Midbrain (tissue), 1 donor: ENCODE measurements around the gene CELSR3.

ENCODE experiments used
- DNase-seq: peaks from one replicate; lab custom pipeline; 2025; lab: John Stamatoyannopoulos, UW

Gene CELSR3

DNA sequence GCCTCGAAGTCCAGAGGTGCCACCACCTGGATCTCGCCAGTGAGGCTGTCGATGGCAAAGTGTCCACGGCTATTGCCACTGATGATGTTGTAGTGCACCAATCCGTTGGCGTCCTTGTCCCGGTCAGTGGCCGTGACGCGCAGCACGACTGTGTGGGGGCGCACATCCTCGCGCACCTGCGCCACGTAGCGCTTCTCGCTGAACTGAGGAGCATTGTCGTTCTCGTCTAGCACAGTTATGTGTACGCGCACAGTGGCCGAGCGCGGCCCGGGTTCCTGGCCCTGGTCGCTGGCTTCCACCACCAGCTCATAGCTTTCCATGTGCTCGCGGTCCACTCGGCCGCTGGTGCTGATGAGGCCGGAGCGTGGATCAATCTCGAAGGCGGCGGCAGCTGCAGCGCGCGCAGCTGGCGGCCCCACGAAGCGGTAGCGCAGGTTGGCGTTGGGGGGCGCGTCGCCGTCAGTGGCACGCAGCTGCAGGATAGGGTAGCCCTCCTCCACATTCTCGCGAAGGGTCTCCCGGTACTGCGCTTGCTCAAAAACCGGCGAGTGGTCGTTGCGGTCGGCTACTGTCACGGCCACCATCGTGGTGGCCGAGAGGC is 1.8 kb downstream of the CELSR3 start:
- DNase-seq, result no peak

DNA sequence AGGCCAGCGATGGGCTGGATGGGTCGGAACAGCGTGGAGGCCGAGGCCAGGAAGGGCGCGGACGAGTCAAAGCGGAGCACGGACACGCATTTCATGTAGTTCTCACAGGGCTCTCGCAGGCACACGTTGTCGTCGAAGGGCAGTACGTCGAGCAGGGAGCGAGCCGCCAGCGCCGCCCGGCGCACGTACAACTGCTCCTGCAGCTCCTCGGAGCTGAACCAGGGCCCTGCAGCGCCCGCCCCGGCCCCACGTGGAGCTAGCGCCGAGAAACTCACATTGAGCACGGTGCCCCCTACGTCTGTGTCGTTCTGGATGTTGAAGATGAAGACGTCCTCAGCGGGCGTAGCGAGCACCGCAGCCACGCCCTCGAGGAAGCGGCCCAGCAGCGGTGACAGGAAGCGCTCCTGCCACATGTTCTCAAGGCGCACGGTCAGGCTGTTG is 5.8 kb downstream of the CELSR3 start:
- no peak for DNase-seq

DNA sequence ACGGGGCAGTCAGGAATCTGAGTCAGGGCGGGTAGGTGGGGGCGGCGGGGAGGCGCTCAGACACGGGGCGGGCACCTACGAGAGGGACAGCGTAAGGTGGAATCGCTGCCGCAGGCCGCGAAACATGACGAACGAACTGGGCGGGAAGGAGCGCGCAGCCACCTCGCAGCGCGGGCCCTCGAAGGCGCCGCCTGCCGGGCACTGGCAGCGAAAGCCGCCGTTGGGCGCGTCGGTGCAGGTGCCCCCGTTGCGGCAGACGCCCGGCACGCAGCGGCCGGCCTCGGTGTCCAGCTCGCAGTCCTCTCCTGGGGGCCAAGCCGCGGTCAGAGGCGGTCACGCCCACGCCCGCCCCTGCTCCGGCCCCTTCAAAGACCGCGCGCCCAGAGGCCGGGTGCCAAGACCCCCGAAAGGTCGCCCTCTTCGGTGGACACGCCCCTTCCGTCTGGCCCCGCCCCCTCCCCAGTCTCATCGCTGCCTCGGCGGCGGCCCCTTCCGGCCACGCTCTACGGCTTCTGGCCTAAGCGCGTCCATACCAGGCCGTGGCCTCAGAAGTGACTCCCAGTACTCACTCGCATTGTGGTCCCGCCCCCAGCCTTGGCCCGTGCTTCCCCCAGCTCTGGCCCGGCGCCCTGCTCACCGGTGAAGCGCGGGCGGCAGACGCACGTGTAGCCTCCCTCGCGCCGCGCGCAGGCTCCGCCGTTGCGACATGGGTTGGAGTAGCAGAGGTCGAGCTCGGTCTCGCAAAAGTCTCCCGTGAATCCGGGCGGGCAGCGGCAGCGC is 6.4 kb downstream of the CELSR3 start:
- DNase-seq, result peak; percentile 17

DNA sequence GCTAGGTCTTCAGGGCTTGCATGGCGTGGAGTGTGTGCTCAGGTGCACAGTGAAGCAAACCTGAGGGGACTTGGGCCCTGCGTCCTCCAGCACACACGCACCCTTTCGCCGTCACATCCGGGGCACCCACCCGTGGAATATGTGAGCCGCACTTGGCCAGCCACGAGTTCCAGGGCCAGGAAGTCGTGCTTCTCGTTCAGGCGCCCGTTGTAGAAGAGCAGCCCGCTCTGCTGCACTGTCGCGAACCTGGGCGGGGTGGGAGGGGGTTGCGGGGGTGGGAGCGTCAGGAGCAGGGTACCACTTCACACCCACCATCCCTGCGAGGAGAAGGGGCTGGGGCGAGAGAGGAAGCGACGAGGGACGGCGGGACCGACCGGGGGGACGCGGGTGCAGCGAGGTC is 7.1 kb downstream of the CELSR3 start:
- DNase-seq, result no peak

DNA sequence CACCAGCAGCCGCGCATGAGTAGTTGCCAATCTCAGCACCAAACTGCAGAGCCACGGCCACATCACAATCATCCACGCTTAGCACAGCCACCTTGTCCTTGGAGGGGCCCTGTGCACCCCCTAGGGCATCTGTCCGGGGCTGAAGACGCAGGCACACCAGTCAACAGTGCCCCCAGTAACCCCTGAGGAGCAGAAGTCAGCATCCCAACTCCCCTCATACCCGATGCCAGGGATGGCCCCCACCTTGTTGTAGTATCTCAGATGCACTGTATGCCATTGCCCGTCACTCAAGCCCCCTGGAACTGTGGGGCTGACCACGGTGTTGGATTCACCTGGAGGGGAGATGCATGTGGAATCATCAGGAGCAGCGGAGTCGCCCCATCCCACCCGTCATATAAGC is 7.6 kb downstream of the CELSR3 start:
- no peak for DNase-seq

DNA sequence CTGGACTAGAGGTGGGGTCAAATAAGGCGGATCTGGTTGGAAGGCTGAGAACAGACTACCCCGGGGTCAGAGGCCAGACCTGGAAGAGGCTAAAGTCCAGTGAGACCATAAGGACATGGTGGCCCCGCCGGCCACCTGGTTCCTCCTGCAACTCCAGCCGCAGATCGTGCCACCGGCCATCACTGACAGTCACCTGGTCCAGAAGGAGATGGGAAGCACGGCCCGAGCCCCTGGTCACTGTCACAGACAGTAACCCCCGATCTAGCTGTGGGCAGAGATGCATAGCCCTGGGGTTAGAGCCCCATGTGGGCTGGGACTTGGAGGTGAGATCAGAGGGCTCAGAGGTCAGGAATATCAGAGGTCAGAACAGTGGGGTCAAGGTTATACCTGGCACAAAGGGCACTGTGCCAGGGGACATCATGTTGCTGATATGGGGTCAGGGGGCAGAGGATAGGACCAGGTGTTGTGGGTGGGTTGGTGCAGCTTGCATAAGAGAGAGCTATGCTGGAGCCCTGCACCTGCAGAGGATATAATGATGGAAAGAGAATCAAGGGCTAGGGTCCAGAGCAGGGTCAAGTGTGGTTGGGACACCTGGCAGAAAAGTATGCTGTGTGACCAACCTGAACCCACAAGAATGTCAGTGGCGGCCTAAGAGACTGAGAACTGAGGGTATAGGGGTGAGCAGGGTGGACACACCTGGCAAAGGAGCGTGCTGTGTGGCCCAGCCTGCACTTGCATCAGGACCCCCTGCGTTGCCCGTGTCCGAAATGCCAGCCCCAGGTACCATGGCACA is 9.6 kb downstream of the CELSR3 start:
- DNase-seq, result no peak

DNA sequence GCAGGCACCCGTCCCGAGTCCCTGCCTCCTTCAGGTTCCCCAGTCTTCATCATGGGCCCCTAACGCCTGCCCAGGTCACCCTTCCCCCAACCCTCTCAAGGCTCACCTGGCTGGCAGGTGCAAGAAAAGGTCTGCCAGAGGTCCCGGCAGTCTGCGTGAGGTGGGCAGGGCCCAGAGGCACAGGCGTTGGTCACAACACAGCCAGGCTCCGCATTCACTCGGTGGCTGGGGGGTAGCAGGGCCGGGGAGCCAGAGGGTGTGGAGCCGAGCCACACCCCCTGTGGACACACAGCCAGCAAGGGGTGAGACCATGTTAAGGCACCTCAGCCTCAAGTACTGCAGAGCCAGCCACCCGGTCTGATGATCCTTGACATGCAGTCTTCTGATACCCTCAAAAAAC is 10.9 kb downstream of the CELSR3 start:
- DNase-seq, result no peak

DNA sequence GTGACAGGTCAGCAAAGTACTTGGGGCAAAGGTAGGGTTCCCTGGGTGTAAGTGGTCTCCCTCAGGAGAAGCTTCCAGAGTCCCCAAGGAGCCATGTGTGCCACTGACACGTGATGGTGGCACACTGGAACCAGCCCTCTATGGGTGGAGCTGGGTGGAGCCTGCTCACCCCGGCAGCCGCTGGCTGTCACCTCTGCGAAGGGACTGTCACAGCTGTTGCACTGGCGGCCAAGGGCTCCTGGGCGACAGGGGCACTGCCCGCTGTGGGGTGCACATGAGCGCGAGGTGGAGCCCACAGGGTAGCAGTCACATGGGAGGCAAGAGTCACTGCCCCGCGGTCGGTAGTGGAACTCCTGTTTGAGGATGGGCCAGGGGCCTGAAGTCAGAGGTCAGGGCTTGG is 12.0 kb downstream of the CELSR3 start:
- no peak for DNase-seq

DNA sequence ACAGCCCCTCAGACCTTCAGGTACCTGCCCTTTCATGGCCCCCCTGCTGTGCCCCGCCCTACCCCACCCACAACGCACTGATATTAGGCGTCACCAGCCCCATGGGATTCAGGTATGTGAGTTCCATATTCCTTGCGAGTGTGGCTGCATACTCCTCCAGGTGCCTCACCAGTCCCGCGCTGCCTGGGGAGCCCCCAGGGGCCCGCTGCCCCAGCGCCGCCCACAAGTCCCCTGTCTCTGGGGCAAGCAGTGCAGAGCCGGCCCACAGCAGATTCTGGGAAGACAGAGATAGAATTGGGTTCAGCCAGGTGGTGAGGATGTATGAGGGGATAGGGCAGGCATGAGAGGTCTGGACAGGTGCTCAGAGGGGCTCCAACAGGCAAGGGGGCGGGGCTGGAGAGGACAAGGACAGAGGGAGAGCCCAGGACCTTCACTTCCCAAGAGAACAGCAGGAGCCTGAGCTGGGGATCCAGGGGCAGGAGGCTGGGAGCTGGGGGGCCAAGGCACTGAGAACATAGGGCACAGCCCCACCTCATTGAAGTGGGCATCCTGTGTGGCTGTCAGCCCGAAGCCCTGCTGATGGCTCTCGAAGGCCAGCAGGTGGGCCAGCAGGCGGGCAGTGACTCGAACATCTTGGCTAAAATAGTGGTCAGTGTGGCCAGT is 14.4 kb downstream of the CELSR3 start:
- no peak for DNase-seq

DNA sequence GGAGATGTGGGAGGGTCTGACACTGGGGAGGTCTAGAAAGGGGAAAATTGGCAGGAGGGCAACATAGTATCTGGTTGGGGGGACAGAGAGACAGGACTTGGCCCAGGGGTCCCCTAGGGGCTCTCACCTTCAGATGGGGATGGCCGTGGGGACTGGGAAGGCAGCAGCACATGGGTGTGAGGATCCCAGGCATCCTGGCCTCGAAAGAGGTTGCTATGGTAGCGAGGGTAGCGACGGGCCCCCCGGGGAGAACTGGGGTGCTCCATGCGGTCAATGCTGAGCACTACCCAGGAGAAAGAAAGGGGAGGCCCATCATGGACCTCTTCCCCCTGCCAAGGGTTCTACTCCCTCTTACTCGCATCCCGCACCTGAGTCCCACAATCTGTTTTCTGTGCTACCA is 15.0 kb downstream of the CELSR3 start:
- no peak for DNase-seq

DNA sequence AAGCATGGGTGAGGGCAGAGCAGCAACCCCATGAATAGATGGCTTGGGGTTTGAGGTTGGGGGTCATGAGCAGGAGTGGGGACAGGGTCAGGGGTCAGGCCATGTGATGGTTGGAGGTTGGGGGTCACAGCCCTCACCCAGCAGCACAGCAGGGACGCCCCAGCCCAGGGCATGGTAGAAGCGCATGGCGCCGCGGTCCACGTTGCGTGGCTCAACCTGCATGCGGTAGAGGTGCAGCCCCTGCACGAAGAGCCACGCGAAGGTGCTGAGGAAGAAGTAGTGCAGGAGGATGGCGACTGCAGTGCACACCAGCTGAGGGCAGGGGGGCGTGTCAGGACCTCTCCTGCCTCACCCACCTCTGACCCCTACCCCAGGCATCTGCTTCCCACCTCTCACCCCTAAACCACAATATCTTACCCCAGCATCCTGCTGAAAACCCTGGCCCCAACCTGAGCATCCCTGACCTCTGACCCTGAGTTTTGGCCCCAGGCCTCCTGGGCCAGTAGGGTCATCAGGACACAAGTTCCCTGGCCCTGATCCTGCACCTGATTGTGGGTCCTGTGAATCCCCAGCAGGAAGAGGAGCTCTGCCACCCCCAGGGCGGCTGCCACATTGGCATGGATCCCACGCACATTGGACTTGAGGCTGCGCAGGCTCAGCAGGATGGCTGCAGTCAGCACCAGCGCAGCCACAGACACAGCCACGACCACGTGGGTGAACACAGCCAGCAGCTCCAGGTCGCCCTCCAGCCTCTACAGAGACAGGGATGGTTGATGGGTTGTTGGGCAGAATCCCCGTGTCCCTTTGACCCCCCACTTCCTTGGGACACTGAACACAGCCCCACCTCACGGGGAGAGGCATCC is 17.6 kb downstream of the CELSR3 start:
- no peak for DNase-seq

DNA sequence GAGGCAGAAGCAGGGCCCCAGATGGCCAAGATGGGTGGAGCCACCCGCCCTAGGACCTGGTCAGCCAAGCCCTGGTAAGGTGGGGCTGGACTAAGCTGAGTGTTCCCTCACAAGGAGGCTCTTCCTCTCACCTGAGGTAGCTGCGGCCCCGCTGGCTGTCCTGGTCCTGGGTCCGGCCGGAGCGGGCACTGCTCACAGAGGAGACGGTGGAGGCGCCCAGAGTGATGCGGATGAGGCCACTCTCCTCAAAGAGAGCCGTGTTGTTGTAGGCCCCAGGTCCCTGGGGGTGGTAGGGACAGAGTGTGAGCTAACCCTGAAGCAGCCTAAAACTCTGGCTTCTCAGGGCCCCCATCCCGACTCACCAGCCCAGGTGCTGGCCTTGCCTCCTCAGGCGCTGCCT is 20.1 kb downstream of the CELSR3 start:
- DNase-seq, result no peak

DNA sequence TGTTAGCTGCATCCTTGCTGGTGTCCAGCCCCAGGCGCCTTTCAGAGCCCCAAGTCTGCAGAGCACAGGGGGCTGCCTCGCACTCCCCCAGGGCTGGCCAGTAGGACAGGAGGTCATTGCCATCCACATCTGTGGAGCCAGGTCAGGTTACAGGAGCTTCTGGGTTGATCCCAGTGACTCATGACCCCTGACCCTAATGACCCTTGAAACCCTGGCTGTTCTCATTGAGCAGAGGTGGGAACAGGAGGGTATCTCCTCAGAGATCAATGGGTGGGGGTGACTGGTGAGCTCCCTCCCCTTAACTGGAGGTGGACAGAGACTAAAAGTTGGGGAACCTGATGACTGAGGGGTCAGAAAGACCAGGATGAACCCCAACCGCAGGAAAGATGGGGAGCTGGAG is 21.3 kb downstream of the CELSR3 start:
- no peak for DNase-seq

DNA sequence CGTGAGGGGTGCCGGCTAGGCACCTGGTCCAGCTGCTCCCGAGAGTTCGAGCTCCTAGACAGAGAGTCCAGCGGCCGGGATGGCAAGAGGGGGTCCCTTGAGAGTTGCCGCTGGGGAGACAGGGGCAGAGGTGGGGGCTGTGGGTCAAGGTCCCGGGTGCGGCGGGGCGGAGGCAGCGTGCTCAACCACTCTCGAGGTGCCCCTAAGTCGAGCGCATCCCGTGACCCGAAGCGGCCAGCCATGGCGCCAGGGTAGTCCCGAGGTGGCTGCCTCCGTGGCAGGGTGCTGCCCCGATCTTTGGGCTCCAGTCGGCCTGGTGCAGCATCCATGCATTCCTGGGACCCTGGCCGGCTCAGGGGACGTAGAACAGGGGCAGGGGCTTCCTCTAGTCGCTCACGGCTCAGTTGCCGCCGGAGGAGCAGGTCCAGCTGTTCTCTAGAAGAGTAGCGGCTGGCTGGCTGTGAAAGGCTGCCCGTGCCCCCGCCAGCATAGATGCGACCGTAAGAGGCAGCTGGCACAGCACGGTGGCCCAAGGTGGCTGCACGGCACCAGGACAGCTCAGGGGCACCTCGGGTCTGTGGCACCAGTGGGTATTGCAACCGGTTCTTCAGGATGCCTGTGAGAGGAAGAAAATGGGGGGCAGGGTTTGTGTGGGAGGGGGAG is 22.6 kb downstream of the CELSR3 start:
- DNase-seq, result no peak

DNA sequence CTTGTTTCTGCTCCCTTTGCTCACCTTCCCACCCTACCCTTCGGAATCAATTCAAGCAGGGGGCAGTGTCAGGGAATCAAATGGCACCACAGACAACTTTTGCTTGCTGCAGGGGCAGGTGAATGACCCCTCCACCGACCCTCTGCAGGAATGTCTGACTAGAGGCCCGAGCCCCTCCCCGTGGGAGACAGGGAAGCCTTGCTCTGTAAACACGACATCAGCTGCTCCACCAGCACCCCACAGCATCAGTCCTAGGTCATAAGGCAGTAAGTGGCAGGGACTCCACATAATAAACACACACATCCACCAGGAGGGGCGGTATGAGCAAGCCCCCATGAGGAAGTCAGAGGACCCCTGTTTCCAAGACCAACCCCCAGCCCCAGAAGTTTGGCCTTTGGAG is 25.4 kb downstream of the CELSR3 start:
- DNase-seq, result no peak

DNA sequence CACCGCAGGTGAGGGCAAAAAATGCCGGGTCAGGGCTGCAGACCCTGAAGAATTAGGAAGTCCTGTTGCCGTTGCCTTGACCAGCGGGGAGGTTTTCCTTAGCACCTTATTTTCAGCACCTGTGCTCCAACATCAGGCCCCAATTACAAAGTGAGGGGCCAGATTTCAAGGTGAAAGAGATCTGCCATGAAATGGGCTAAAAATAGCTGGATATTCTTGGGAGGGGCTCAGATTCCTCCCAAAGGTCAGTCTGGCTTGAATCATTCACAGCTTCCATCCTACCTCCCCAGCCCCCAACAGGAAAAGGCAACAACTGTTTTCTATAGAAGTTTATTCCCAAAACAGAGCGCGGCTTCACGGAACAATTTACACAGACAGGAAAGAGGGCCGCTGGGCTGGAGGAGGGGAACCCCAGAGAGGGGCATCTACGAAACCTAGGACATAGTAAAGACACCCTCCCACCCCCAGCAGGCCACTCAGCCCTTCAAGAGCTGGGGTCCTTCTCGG is 26.5 kb downstream of the CELSR3 start:
- DNase-seq, result no peak

DNA sequence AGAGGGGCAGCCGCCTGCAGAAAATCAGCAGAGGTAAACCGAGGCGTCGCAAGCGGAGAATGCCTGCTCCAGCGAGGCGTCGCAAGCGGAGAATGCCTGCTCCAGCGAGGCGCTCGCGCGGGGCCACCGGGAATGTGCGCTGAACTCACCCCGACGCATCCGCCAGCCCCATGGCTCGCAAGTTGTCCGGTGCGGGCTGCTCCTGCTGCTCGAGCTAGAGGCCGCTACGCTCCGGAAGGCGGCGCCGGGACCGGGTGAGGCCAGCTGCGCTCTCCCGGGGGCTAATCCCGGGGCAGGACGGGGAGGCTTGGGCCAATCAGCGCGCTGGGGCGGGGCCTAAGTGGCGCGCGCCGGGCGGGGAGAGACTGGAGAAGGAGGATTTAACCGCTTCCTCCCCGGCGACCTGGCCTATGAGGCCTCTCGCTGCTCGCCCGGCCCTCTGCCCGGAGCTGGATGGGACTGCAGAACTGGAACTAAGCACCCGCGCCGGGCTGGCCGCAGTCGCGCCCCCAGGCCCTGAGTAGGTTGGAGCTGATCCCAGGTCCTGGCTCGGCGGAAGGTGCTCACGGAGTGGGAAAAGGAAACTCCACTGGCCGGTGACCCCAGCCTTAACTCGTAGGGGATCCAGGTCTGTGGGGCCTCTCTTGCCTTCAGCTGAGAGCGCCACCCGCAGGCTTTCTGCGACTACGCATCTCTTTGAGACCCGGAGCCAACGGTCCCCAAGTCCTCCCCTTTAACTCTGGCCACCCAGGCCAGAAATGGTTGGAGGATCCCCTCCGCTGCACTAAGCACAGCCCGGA is 27.3 kb downstream of the CELSR3 start, which contains the start of gene SLC26A6:
SLC26A6 (minus strand) TSS at position 240 of the 800 bp plus-strand sequence; CDS start at position 172, 68 bp downstream.
- peak; percentile 97 for DNase-seq

DNA sequence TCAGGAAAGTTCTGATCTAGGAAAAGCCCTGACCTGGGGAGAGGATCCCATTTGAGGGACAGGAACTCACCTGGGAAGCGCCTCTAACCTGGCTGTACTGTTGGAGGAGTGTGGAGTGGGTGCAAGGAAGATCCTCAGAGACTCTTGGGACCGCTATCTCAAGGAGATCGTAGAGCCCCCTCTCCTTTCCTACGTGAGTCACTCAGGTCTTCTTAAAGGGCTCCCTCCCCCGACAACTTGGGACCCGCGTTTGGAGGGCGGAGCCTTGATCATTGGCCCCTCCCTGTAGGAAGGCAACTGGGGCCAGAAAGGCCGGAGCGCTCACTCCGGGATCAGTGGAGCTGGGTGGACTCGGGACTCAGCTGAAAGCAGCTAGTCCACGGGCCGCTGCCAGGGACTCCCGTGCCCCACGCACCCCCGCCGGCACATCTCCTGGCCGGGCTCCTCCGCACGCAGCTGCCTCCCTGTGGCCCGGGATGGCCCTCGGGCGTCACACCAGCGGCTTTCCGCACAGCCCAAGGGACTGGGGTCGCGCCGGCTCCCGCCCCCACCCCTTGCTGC is 27.9 kb downstream of the CELSR3 start:
- DNase-seq, result peak; percentile 6

DNA sequence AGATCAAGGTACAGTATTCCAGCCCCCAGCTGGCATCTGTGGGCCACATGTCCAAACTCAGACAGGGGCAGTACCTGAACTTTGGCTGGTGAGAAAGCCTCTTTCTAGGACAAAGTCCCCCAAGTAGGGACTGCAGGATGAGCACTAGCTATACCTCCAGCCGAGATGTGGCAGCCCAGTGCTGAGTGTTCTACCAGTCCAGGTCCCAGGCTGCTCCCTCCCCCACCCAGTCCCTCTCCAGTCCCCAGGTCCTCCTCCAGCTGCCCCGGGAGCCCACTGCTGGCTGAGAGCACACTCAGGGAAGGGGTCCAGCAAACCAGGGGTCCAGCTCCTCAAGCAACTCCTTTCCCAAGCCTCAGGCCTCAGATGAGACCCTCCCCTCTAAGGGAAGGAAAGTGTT is 28.9 kb downstream of the CELSR3 start:
- DNase-seq, result no peak
